ENCODE results near the gene RETREG2.

GRCh38 chr2:219215871-219216534 is 37.9 kb downstream of the RETREG2 start:
- TF ChIP-seq EZH2phosphoT487 (IDR thresholded peaks at IDR 0.05; ENCODE audit: insufficient read depth, low read depth) (no peak), EZH2 (IDR thresholded peaks at IDR 0.05; ENCODE audit: insufficient read depth, poor library complexity, severe bottlenecking) (no peak)

Data from GM23248 (cell line).